CD4-positive, CD25-positive, alpha-beta regulatory T cell (primary cell): ENCODE data around the gene CHIT1. TPM values are rescaled to one million over a fixed set of nuclear protein-coding genes. Genes with fewer than 3 reads are reported as not detected.

Experiments
- ATAC-seq, 2 donors: fragments of 150-1000 bp; cut with Tn5 transposase; one replicate each; pipeline ENCODE4 v1.10.0; 2021; ENCODE audit warnings: low read depth in 2 of 2, moderate number of reproducible peaks in 2 of 2, moderate library complexity in 1 of 2
- DNase-seq, 3 donors: peaks; one replicate each; pipeline versions ENCODE4 v3.0.0 to v3.0.0-alpha.2; 2012 to 2022; ENCODE audit warnings: mixed read lengths in 1 of 3
- H3K27ac ChIP-seq: one replicate; pipeline ENCODE4 v1.7.0; 2013; ENCODE audit warnings: mild to moderate bottlenecking, low read length; ENCODE audit not compliant: insufficient read depth, poor library complexity, severe bottlenecking
- H3K27me3 ChIP-seq: one replicate; pipeline ENCODE4 v1.7.0; 2013; ENCODE audit warnings: low read length; ENCODE audit not compliant: control insufficient read depth, insufficient read depth
- H3K36me3 ChIP-seq: one replicate; pipeline ENCODE4 v1.7.0; 2013; ENCODE audit warnings: mild to moderate bottlenecking, low read length, moderate library complexity; ENCODE audit not compliant: control insufficient read depth, insufficient read depth
- H3K4me1 ChIP-seq: 2 replicates; pipeline ENCODE4 v1.7.0; 2013; ENCODE audit warnings: mild to moderate bottlenecking, low read length; ENCODE audit not compliant: insufficient read depth, control insufficient read depth, poor library complexity, severe bottlenecking
- H3K4me3 ChIP-seq: one replicate; pipeline ENCODE4 v1.7.0; 2013; ENCODE audit warnings: low read depth, mild to moderate bottlenecking, low read length, moderate library complexity
- H3K9me3 ChIP-seq, 2 experiments: 1 replicate in 1 of 2; 2 replicates in 1 of 2; pipeline ENCODE4 v1.7.0; 2013; ENCODE audit warnings: low read length in 2 of 2, mild to moderate bottlenecking in 1 of 2, moderate library complexity in 1 of 2; ENCODE audit not compliant: control insufficient read depth in 2 of 2
- H3K27ac Mint-ChIP-seq, 3 donors: one replicate each; pipeline ENCODE4 v1.8.0; 2020 to 2022; ENCODE audit warnings: mild to moderate bottlenecking in 3 of 3, mixed read lengths in 3 of 3, moderate library complexity in 2 of 3
- H3K27me3 Mint-ChIP-seq: one replicate; pipeline ENCODE4 v1.8.0; 2022; ENCODE audit warnings: mild to moderate bottlenecking, mixed read lengths
- H3K36me3 Mint-ChIP-seq: one replicate; pipeline ENCODE4 v1.8.0; 2020; ENCODE audit warnings: mixed read lengths
- H3K4me1 Mint-ChIP-seq, 4 donors: one replicate each; pipeline ENCODE4 v1.8.0; 2020 to 2022; ENCODE audit warnings: mixed read lengths in 4 of 4, mild to moderate bottlenecking in 1 of 4
- H3K4me3 Mint-ChIP-seq, 4 donors: one replicate each; pipeline ENCODE4 v1.8.0; 2020 to 2022; ENCODE audit warnings: mild to moderate bottlenecking in 4 of 4, mixed read lengths in 4 of 4, moderate library complexity in 3 of 4
- H3K9me3 Mint-ChIP-seq, 7 donors: one replicate each; pipeline ENCODE4 v1.8.0; 2020 to 2022; ENCODE audit warnings: mixed read lengths in 7 of 7, mild to moderate bottlenecking in 3 of 7, moderate library complexity in 2 of 7
- polyA plus RNA-seq, 4 donors: library from polyadenylated mRNA; unstranded; fragments of 300-500 nt; fragmentation: Illumina TruSeq; gene quantifications; one replicate each; pipeline ENCODE4 v1.2.3, GENCODE V29; 2021
- total RNA-seq: library from RNA; stranded (reverse); gene quantifications from one replicate; pipeline ENCODE4 v1.2.3, GENCODE V29; 2022

The CHIT1 gene
- total and polyA plus RNA-seq, 5 donors from 2014 or later, result 0.17 TPM; not detected in 4

DNA sequence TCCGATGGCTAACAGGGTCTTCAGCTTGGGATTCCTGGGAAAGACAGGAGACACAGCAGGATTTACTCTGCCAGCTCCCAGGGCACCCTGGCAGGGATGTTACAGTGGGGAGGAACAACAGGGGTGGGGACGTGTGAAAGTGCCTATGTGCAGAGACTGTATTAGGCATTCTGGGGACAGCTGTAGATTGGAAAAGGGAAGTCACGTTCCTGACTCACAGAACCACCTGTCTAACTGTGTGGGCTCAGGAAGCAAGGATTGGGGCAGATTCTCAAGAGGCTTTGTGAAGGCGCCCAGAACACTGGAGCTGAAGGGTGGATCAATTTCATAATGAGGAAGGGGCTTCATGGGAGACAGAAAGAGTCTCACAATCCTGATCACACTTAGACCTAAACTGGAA lies 4.4 kb downstream of the CHIT1 start:
- Histone ChIP-seq H3K4me1 (no peaks in the 10 kb centered on the region), H3K36me3 (no peaks in the 10 kb centered on the region), H3K4me3 (no peak overlapping the region), H3K27ac (no peak overlapping the region), H3K27me3 (no peaks in the 10 kb centered on the region), H3K9me3 (no peaks in the 10 kb centered on the region)
- H3K27ac Mint-ChIP-seq, result no peak overlapping the region
- H3K36me3 Mint-ChIP-seq, result no peaks in the 10 kb centered on the region
- H3K9me3 Mint-ChIP-seq, result peaks cover 0 to 3% (median 0%) of the 10 kb centered on the region in 7 donors
- H3K4me3 Mint-ChIP-seq, result no peak overlapping the region
- no peak for ATAC-seq
- H3K4me1 Mint-ChIP-seq, result no peaks in the 10 kb centered on the region
- peaks cover 12% of the 10 kb centered on the region for H3K27me3 Mint-ChIP-seq
- DNase-seq, result no peak

- H3K36me3 ChIP-seq, result no peaks in the 10 kb centered on the region
- H3K4me1 ChIP-seq, result no peaks in the 10 kb centered on the region
- peaks cover 0 to 3% (median 0%) of the 10 kb centered on the region in 7 donors for H3K9me3 Mint-ChIP-seq
- no peaks in the 10 kb centered on the region for H3K27me3 ChIP-seq
- no peaks in the 10 kb centered on the region for H3K36me3 Mint-ChIP-seq
- no peaks in the 10 kb centered on the region for H3K9me3 ChIP-seq
- H3K4me3 Mint-ChIP-seq, result no peak overlapping the region
- no peak overlapping the region for H3K27ac ChIP-seq
- H3K27me3 Mint-ChIP-seq, result peaks cover 18% of the 10 kb centered on the region
- no peak overlapping the region for H3K27ac Mint-ChIP-seq
- no peak for DNase-seq
- H3K4me1 Mint-ChIP-seq, result no peaks in the 10 kb centered on the region
- ATAC-seq, result no peak
- no peak overlapping the region for H3K4me3 ChIP-seq
Observed at GRCh38 chr1:203223012-203223775, 6.3 kb downstream of the CHIT1 start.

- Histone ChIP-seq H3K9me3 (no peaks in the 10 kb centered on the region), H3K27ac (no peak overlapping the region), H3K4me3 (no peak overlapping the region), H3K36me3 (no peaks in the 10 kb centered on the region), H3K4me1 (no peaks in the 10 kb centered on the region), H3K27me3 (no peaks in the 10 kb centered on the region)
- Mint-ChIP-seq H3K27ac (no peak overlapping the region), H3K36me3 (no peaks in the 10 kb centered on the region), H3K27me3 (peaks cover 18% of the 10 kb centered on the region), H3K4me1 (peaks cover 0 to 5% (median 1%) of the 10 kb centered on the region in 4 donors), H3K9me3 (no peaks in the 10 kb centered on the region), H3K4me3 (no peak overlapping the region)
- DNase-seq, result no peak
- no peak for ATAC-seq
Observed at GRCh38 chr1:203219934-203220333, 9.5 kb downstream of the CHIT1 start.

GRCh38 chr1:203219171-203219570 lies 10.3 kb downstream of the CHIT1 start:
- Mint-ChIP-seq H3K36me3 (no peaks in the 10 kb centered on the region), H3K27ac (no peak overlapping the region), H3K4me3 (no peak overlapping the region), H3K4me1 (peaks cover 0 to 5% (median 1%) of the 10 kb centered on the region in 4 donors), H3K27me3 (peaks cover 18% of the 10 kb centered on the region), H3K9me3 (no peaks in the 10 kb centered on the region)
- Histone ChIP-seq H3K4me1 (no peaks in the 10 kb centered on the region), H3K36me3 (no peaks in the 10 kb centered on the region), H3K9me3 (no peaks in the 10 kb centered on the region), H3K27me3 (no peaks in the 10 kb centered on the region), H3K27ac (no peak overlapping the region), H3K4me3 (no peak overlapping the region)
- ATAC-seq, result no peak
- DNase-seq, result no peak

- H3K27me3 Mint-ChIP-seq, result peaks cover 18% of the 10 kb centered on the region
- Histone ChIP-seq H3K27ac (no peak overlapping the region), H3K27me3 (no peaks in the 10 kb centered on the region), H3K4me3 (no peak overlapping the region), H3K36me3 (no peaks in the 10 kb centered on the region), H3K9me3 (no peaks in the 10 kb centered on the region), H3K4me1 (no peaks in the 10 kb centered on the region)
- H3K4me1 Mint-ChIP-seq, result peaks cover 0 to 5% (median 1%) of the 10 kb centered on the region in 4 donors
- H3K4me3 Mint-ChIP-seq, result no peak overlapping the region
- DNase-seq (no peak), ATAC-seq (no peak)
- no peaks in the 10 kb centered on the region for H3K9me3 Mint-ChIP-seq
- no peaks in the 10 kb centered on the region for H3K36me3 Mint-ChIP-seq
- H3K27ac Mint-ChIP-seq, result no peak overlapping the region
Observed at GRCh38 chr1:203217668-203218067, 11.8 kb downstream of the CHIT1 start.

DNA sequence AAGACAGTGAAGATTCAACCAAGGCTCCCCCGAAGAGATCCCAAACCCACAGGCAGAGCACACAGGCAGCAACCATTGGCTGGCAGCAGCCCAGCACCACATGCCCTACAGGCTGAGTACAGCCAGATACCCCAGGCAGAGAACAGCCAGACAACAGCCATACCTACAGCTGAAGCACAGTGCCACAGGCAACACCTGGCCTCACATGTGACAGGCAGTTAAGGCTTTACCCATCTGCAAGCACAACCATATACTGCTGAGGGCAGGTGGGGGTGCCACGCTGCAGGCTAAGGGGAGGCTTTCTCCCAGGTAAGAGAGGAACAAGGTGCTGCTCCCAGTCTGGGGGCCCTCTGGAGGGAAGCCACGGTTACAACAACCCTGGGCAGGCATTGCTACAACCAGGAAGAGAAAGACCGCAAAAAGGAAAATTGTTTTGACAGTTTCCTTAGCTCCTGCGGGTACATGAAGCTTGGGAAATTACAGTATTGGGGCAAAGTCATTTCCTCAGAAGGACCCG lies 12.3 kb downstream of the CHIT1 start:
- H3K27ac Mint-ChIP-seq, result no peak overlapping the region
- no peak for DNase-seq
- H3K4me1 Mint-ChIP-seq, result peaks cover 0 to 5% (median 1%) of the 10 kb centered on the region in 4 donors

GRCh38 chr1:203216274-203217138 lies 13.0 kb downstream of the CHIT1 start:
- DNase-seq, result peak; percentile 30 to 71 (median 47)
- no peak overlapping the region for H3K27ac Mint-ChIP-seq
- H3K36me3 ChIP-seq, result no peaks in the 10 kb centered on the region

More for the DNA sequence above, 12.3 kb downstream of the CHIT1 start:
- Mint-ChIP-seq H3K4me3 (no peak overlapping the region), H3K36me3 (no peaks in the 10 kb centered on the region), H3K9me3 (no peaks in the 10 kb centered on the region), H3K27me3 (peaks cover 18% of the 10 kb centered on the region)
- no peak overlapping the region for H3K27ac ChIP-seq
- H3K27me3 ChIP-seq, result no peaks in the 10 kb centered on the region
- no peaks in the 10 kb centered on the region for H3K4me1 ChIP-seq
- H3K36me3 ChIP-seq, result no peaks in the 10 kb centered on the region
- no peak for ATAC-seq
- H3K4me3 ChIP-seq, result no peak overlapping the region
- no peaks in the 10 kb centered on the region for H3K9me3 ChIP-seq

More at GRCh38 chr1:203216274-203217138, 13.0 kb downstream of the CHIT1 start:
- Mint-ChIP-seq H3K9me3 (no peaks in the 10 kb centered on the region), H3K4me3 (no peak overlapping the region), H3K4me1 (peaks cover 0 to 5% (median 1%) of the 10 kb centered on the region in 4 donors), H3K36me3 (no peaks in the 10 kb centered on the region), H3K27me3 (peaks cover 18% of the 10 kb centered on the region)
- Histone ChIP-seq H3K9me3 (no peaks in the 10 kb centered on the region), H3K27ac (no peak overlapping the region), H3K27me3 (no peaks in the 10 kb centered on the region), H3K4me3 (no peak overlapping the region), H3K4me1 (no peaks in the 10 kb centered on the region)
- no peak for ATAC-seq
